ENCODE results near the gene COL4A3.

DNA sequence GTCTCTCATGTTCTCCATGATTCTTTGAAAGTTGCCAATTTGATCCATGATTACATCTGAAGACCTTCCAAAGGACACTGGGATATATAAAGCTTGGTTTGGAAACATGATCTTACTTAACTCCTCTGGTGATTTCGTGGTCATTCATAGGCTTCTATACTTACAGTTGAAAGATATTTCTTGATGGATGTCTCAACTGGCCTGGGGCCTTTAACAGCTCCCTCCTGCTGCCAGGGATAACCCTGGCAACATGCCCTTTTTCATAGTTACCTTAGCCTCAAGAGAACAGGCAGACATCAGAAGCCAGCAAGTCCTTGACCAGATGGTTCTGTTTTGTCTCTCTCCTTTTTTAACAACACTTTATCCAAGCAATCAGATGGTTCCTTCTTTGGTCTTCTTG is 137.1 kb downstream of the COL4A3 start:
- TF ChIP-seq POLR2AphosphoS5 (IDR thresholded peaks at IDR 0.05; ENCODE audit: low read depth, low read length) (no peak), POLR2A (IDR thresholded peaks at IDR 0.05; ENCODE audit: low read depth, low read length) (no peak), TAF1 (IDR thresholded peaks at IDR 0.05; ENCODE audit: borderline replicate concordance, low read depth, low read length) (no peak)
